Sigmoid colon (tissue), 4 donors: Measurements from ENCODE around the gene DHRS3.

Experiments
- CTCF ChIP-seq, 4 experiments: fragments of 450-650 bp in 3 of 4; fragments of 200-600 bp in 1 of 4; IDR thresholded peaks; one replicate each; pipeline ENCODE4 v1.5.1; 2016 to 2019; ENCODE audit warnings: antibody characterized with exemption in 4 of 4, mild to moderate bottlenecking in 3 of 4, moderate library complexity in 2 of 4
- EP300 ChIP-seq, 4 donors: sonication (generic); formaldehyde crosslinking; IDR thresholded peaks; one replicate each; pipeline ENCODE4 v1.6.1; 2017; ENCODE audit warnings: antibody characterized with exemption in 4 of 4
- POLR2AphosphoS5 ChIP-seq, 4 donors: sonication (generic); formaldehyde crosslinking; IDR thresholded peaks; one replicate each; pipeline ENCODE4 v1.6.1; 2017; ENCODE audit warnings: antibody characterized with exemption in 4 of 4

GRCh38 chr1:12634696-12635202 lies 16.7 kb upstream of the DHRS3 start:
- TF ChIP-seq CTCF (IDR thresholded peaks at IDR 0.05) = no peak
- TF ChIP-seq POLR2AphosphoS5 (IDR thresholded peaks at IDR 0.05) = no peak
- TF ChIP-seq EP300 (IDR thresholded peaks at IDR 0.05) = no peak
